Progenitor cell of endocrine pancreas (in vitro differentiated cells): Measurements from ENCODE around the gene CUZD1. TPM values are rescaled to one million over a fixed set of nuclear protein-coding genes. Genes with fewer than 3 reads are reported as not detected.

Source experiments
- DNase-seq: peaks from one replicate; pipeline ENCODE4 v3.0.0; 2021; ENCODE audit warnings: low spot score; ENCODE audit not compliant: unreplicated experiment
- H3K27ac Mint-ChIP-seq: 2 replicates; pipeline ENCODE4 v1.8.0; 2021; ENCODE audit warnings: mild to moderate bottlenecking, moderate library complexity, mixed read lengths
- H3K27me3 Mint-ChIP-seq: 2 replicates; pipeline ENCODE4 v1.8.0; 2021; ENCODE audit warnings: mixed read lengths
- H3K36me3 Mint-ChIP-seq: 2 replicates; pipeline ENCODE4 v1.8.0; 2022; ENCODE audit warnings: mixed read lengths; ENCODE audit not compliant: insufficient read depth
- H3K4me1 Mint-ChIP-seq: 2 replicates; pipeline ENCODE4 v1.8.0; 2021; ENCODE audit warnings: low read depth, mixed read lengths
- H3K4me3 Mint-ChIP-seq: 2 replicates; pipeline ENCODE4 v1.8.0; 2021; ENCODE audit warnings: low read depth, mild to moderate bottlenecking, moderate library complexity, mixed read lengths
- H3K9me3 Mint-ChIP-seq: 2 replicates; pipeline ENCODE4 v1.8.0; 2021; ENCODE audit warnings: low read depth, mixed read lengths
- CTCF ChIP-seq: fragments of 200-600 bp; sonication (generic); IDR thresholded peaks from one replicate; pipeline ENCODE4 v1.5.0; 2021; ENCODE audit warnings: antibody characterized with exemption, mild to moderate bottlenecking; ENCODE audit not compliant: unreplicated experiment
- total RNA-seq: library from RNA; stranded (reverse); gene quantifications from 2 replicates; pipeline ENCODE4 v1.2.1, GENCODE V29; 2021

CUZD1 gene
- total RNA-seq, 1 donor from 2014 or later = not detected

- no peak overlapping the region for H3K27ac Mint-ChIP-seq
- no peaks in the 10 kb centered on the region for H3K4me1 Mint-ChIP-seq
- H3K9me3 Mint-ChIP-seq = no peaks in the 10 kb centered on the region
- DNase-seq = no peak
- no peaks in the 10 kb centered on the region for H3K36me3 Mint-ChIP-seq
- H3K4me3 Mint-ChIP-seq = no peak overlapping the region
- peaks cover 18% of the 10 kb centered on the region for H3K27me3 Mint-ChIP-seq
- no peak for TF ChIP-seq CTCF
These were observed 22.5 kb downstream of the CUZD1 start for GRCh38 chr10:122822973-122823690.

- no peaks in the 10 kb centered on the region for H3K36me3 Mint-ChIP-seq
- no peaks in the 10 kb centered on the region for H3K4me1 Mint-ChIP-seq
- H3K27ac Mint-ChIP-seq = no peak overlapping the region
- no peak for DNase-seq
- no peaks in the 10 kb centered on the region for H3K9me3 Mint-ChIP-seq
- no peak overlapping the region for H3K4me3 Mint-ChIP-seq
- H3K27me3 Mint-ChIP-seq = peaks cover 17% of the 10 kb centered on the region
- no peak for TF ChIP-seq CTCF
These were observed 23.8 kb downstream of the CUZD1 start for GRCh38 chr10:122821808-122822207.

- no peak overlapping the region for H3K27ac Mint-ChIP-seq
- TF ChIP-seq CTCF = no peak
- H3K36me3 Mint-ChIP-seq = no peaks in the 10 kb centered on the region
- H3K9me3 Mint-ChIP-seq = no peaks in the 10 kb centered on the region
- no peaks in the 10 kb centered on the region for H3K4me1 Mint-ChIP-seq
- H3K27me3 Mint-ChIP-seq = peaks cover 7% of the 10 kb centered on the region
- H3K4me3 Mint-ChIP-seq = no peak overlapping the region
- no peak for DNase-seq
These were observed 30.2 kb downstream of the CUZD1 start for GRCh38 chr10:122815458-122815857.

- DNase-seq = no peak
- no peak for TF ChIP-seq CTCF
- Mint-ChIP-seq H3K36me3 (no peaks in the 10 kb centered on the region), H3K9me3 (no peaks in the 10 kb centered on the region), H3K27ac (no peak overlapping the region), H3K4me3 (no peak overlapping the region), H3K27me3 (peaks cover 7% of the 10 kb centered on the region), H3K4me1 (no peaks in the 10 kb centered on the region)
These were observed 31.2 kb downstream of the CUZD1 start for GRCh38 chr10:122814493-122814892.

GRCh38 chr10:122812751-122813150 lies 32.9 kb downstream of the CUZD1 start:
- peaks cover 7% of the 10 kb centered on the region for H3K27me3 Mint-ChIP-seq
- H3K4me1 Mint-ChIP-seq = no peaks in the 10 kb centered on the region
- no peak overlapping the region for H3K4me3 Mint-ChIP-seq
- H3K9me3 Mint-ChIP-seq = no peaks in the 10 kb centered on the region
- no peak overlapping the region for H3K27ac Mint-ChIP-seq
- TF ChIP-seq CTCF = no peak
- no peaks in the 10 kb centered on the region for H3K36me3 Mint-ChIP-seq
- DNase-seq = no peak
